BE2C (cell line): ENCODE data around the gene SMPDL3B.

Experiments used
- DNase-seq: peaks from one replicate; pipeline ENCODE4 v3.0.0-alpha.2; 2020
- H3K27me3 ChIP-seq: fragments of 250-450 bp; sonication (Bioruptor Pico); 2 replicates; pipeline ENCODE4 v1.5.1; 2020; ENCODE audit warnings: mild to moderate bottlenecking
- H3K36me3 ChIP-seq: fragments of 250-450 bp; sonication (Bioruptor Pico); 2 replicates; pipeline ENCODE4 v1.5.1; 2020; ENCODE audit warnings: mild to moderate bottlenecking
- H3K4me1 ChIP-seq: fragments of 250-450 bp; sonication (Bioruptor Pico); 2 replicates; pipeline ENCODE4 v1.5.1; 2020
- H3K4me3 ChIP-seq: 2 replicates; pipeline ENCODE4 v1.5.1; 2011; ENCODE audit warnings: low read depth, low read length
- H3K9me3 ChIP-seq: fragments of 250-450 bp; sonication (Bioruptor Pico); 2 replicates; pipeline ENCODE4 v1.5.1; 2020
- TF ChIP-seq, protein P1 (sequence below): IDR thresholded peaks from 2 replicates; pipeline ENCODE4 v1.5.1; 2012; ENCODE audit warnings: mild to moderate bottlenecking, low read depth, low read length

SMPDL3B gene

DNA sequence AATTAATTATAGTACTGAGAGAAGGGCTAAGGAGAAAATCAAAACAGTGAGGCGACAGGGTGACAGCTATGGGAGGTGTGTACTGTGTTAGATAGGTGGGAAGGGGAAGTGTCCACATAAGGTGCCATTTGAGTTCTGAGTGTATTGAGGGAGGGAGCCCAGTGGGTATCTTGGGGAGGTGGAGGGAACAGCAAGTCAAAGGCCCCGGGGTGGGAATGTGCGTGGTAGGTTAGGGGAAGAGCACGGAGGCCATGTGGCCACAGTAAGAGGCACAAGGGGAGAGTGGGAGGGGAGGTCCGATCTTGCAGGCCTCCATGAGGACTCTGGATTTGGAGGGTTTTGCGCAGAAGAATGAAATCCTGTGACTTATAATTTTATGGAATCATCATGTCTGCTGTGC is 22.0 kb downstream of the SMPDL3B start:
- DNase-seq = no peak
- H3K4me1 ChIP-seq = no peaks in the 10 kb centered on the region
- H3K9me3 ChIP-seq = no peaks in the 10 kb centered on the region
- H3K27me3 ChIP-seq = no peaks in the 10 kb centered on the region
- TF ChIP-seq, protein P1, sequence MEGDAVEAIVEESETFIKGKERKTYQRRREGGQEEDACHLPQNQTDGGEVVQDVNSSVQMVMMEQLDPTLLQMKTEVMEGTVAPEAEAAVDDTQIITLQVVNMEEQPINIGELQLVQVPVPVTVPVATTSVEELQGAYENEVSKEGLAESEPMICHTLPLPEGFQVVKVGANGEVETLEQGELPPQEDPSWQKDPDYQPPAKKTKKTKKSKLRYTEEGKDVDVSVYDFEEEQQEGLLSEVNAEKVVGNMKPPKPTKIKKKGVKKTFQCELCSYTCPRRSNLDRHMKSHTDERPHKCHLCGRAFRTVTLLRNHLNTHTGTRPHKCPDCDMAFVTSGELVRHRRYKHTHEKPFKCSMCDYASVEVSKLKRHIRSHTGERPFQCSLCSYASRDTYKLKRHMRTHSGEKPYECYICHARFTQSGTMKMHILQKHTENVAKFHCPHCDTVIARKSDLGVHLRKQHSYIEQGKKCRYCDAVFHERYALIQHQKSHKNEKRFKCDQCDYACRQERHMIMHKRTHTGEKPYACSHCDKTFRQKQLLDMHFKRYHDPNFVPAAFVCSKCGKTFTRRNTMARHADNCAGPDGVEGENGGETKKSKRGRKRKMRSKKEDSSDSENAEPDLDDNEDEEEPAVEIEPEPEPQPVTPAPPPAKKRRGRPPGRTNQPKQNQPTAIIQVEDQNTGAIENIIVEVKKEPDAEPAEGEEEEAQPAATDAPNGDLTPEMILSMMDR = no peak
- no peak overlapping the region for H3K4me3 ChIP-seq
- H3K36me3 ChIP-seq = no peaks in the 10 kb centered on the region

DNA sequence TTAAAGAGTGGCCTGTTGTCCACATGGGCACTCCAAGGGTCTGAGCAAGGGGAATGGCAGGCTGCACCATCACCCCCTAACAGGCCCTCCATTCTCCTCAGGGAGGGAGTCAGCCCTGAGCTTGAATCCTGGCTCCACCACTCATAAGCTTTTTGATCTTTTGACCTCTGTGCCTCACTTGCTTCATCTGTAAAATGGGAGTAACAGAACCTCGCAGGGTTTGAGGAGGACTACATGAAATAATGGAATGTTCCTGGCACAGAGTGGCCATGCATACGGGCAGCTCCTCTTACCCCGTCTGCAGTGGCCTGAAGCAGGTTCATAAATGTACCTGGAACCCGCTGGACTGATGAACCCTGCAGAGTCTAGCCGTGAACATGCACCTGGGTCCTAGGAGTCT is 22.9 kb downstream of the SMPDL3B start:
- Histone ChIP-seq H3K36me3 (no peaks in the 10 kb centered on the region), H3K4me3 (no peak overlapping the region), H3K9me3 (no peaks in the 10 kb centered on the region), H3K4me1 (no peaks in the 10 kb centered on the region), H3K27me3 (no peaks in the 10 kb centered on the region)
- TF ChIP-seq, protein P1 = no peak
- DNase-seq = no peak

DNA sequence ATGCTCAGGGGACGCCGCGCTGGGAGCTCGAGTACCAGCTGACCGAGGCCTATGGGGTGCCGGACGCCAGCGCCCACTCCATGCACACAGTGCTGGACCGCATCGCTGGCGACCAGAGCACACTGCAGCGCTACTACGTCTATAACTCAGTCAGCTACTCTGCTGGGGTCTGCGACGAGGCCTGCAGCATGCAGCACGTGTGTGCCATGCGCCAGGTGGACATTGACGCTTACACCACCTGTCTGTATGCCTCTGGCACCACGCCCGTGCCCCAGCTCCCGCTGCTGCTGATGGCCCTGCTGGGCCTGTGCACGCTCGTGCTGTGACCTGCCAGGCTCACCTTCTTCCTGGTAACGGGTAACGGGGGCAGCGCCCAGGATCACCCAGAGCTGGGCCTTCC is 23.7 kb downstream of the SMPDL3B start:
- DNase-seq = no peak
- Histone ChIP-seq H3K4me3 (no peak overlapping the region), H3K36me3 (no peaks in the 10 kb centered on the region)

DNA sequence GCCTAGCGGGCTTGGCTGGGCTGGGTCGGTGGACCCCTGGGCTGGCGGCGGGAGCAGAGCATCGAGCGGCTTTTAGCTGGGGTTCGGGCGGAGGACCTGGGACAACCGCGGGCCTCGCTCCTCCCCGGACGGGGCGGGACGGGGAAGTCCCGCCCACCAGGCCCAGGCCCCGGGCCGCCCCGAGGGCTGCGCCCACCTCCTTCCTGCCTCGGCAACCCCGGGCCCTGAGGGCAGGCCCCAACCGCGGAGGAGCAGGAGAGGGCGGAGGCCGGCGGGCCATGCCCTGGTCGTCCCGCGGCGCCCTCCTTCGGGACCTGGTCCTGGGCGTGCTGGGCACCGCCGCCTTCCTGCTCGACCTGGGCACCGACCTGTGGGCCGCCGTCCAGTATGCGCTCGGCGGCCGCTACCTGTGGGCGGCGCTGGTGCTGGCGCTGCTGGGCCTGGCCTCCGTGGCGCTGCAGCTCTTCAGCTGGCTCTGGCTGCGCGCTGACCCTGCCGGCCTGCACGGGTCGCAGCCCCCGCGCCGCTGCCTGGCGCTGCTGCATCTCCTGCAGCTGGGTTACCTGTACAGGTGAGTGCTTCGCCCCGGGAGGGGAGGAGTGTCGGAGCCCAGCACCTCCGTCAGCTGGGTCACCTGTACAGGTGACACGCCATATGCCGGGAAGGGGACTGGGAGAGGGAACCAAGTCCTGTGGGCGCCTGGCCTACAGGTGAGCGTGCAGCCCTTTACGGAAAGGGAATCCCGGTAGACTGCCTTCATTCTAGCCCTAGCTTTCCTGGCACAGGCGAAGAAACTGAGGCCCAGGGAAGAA is 25.2 kb downstream of the SMPDL3B start, which contains the start of gene XKR8:
Gene XKR8 (plus strand): TSS at position 182 of the 812 bp plus-strand sequence. CDS start 97 bp downstream, at position 279.
- Histone ChIP-seq H3K4me3 (no peak within 1 kb of the TSS), H3K4me1 (no peaks in the 10 kb centered on the region), H3K36me3 (no peaks in the 10 kb centered on the region), H3K9me3 (no peaks in the 10 kb centered on the region), H3K27me3 (no peaks in the 10 kb centered on the region)
- TF ChIP-seq, protein P1 = no peak
- DNase-seq = no peak

More for the DNA sequence above, 23.7 kb downstream of the SMPDL3B start:
- Histone ChIP-seq H3K4me1 (no peaks in the 10 kb centered on the region), H3K9me3 (no peaks in the 10 kb centered on the region), H3K27me3 (no peaks in the 10 kb centered on the region)
- TF ChIP-seq, protein P1 = no peak

DNA sequence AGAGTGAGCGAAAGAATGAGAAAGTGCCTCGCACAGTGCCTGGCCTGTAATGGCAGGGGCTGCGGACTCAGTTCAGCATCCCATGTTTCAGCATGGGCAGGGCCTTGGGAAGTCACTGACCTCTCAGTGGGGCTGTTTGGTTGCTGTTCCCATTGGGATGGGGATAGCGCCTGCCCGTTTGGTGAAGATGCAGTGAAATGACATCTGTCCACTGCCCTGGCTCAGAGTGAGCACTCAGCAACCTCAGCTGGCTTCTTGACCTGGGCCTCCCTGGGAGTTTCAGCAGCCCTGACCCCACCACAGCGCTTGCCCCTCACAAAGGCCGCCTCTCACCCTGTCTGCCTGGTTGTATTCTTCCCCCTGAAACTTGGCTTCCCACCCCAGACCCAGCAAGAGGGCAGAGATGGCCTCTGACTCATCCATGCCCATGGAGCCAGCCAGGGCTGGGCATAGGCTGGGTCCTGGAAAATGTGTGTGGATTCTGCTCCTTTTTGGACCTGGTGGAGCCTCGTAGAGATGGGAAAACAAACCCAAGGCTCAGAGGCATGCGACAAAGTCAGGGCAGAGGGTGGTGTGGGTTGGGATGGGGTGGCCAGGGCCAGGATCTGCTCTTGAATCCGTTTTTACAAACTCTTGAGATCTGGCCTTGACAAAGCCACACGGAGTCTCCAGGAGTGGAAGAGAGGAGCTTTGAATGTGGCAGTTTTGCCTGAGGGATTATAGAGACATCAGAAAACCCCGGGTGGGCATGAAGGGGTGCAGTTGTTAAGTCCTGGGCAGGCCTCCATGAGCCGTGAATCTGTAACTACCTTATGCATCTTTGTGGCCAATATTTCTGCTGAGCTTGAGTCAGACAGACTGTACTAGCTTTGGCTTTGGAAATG is 26.2 kb downstream of the SMPDL3B start:
- TF ChIP-seq, protein P1 = no peak
- H3K36me3 ChIP-seq = no peaks in the 10 kb centered on the region
- no peak for DNase-seq
- no peak overlapping the region for H3K4me3 ChIP-seq
- no peaks in the 10 kb centered on the region for H3K27me3 ChIP-seq
- H3K4me1 ChIP-seq = no peaks in the 10 kb centered on the region
- no peaks in the 10 kb centered on the region for H3K9me3 ChIP-seq
